ENCODE data around the gene TXNL4A.

TXNL4A gene

GRCh38 chr18:79953971-79954651 is 34.3 kb downstream of the TXNL4A start:
- H4K20me1 ChIP-seq (ENCODE audit: insufficient read depth) = no peaks in the 10 kb centered on the region
- H3K4me3 ChIP-seq (IDR thresholded peaks at IDR 0.05; ENCODE audit: insufficient read depth, low read depth, low read length) = no peak overlapping the region
- no peak overlapping the region for H3K27ac ChIP-seq
- no peak overlapping the region for H3K9ac ChIP-seq
- peaks cover 7% of the 10 kb centered on the region for H3K4me1 ChIP-seq (ENCODE audit: low read depth, poor library complexity, severe bottlenecking)
- peaks cover 10% of the 10 kb centered on the region; the same call in 1 of the 2 replicates for H3K79me2 ChIP-seq (ENCODE audit: insufficient read depth, low read depth)
- no peaks in the 10 kb centered on the region for H3K36me3 ChIP-seq (ENCODE audit: insufficient read depth)
- H3K4me2 ChIP-seq = no peak overlapping the region
- H3K27me3 ChIP-seq (ENCODE audit: insufficient read depth, low read depth) = no peaks in the 10 kb centered on the region
- TF ChIP-seq, protein P1, sequence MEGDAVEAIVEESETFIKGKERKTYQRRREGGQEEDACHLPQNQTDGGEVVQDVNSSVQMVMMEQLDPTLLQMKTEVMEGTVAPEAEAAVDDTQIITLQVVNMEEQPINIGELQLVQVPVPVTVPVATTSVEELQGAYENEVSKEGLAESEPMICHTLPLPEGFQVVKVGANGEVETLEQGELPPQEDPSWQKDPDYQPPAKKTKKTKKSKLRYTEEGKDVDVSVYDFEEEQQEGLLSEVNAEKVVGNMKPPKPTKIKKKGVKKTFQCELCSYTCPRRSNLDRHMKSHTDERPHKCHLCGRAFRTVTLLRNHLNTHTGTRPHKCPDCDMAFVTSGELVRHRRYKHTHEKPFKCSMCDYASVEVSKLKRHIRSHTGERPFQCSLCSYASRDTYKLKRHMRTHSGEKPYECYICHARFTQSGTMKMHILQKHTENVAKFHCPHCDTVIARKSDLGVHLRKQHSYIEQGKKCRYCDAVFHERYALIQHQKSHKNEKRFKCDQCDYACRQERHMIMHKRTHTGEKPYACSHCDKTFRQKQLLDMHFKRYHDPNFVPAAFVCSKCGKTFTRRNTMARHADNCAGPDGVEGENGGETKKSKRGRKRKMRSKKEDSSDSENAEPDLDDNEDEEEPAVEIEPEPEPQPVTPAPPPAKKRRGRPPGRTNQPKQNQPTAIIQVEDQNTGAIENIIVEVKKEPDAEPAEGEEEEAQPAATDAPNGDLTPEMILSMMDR (conservative IDR thresholded peaks at IDR 0.05; ENCODE audit: low read depth, low read length) = no peak
- no peak overlapping the region for H2AFZ ChIP-seq (ENCODE audit: low read depth)

GRCh38 chr18:79952996-79953559 is 35.3 kb downstream of the TXNL4A start:
- Histone ChIP-seq H2AFZ (ENCODE audit: low read depth) (no peak overlapping the region), H3K4me2 (no peak overlapping the region), H4K20me1 (ENCODE audit: insufficient read depth) (no peaks in the 10 kb centered on the region), H3K79me2 (ENCODE audit: insufficient read depth, low read depth) (peaks cover 10% of the 10 kb centered on the region; the same call in 1 of the 2 replicates), H3K27ac (no peak overlapping the region), H3K9ac (no peak overlapping the region), H3K4me1 (ENCODE audit: low read depth, poor library complexity, severe bottlenecking) (peaks cover 7% of the 10 kb centered on the region), H3K36me3 (ENCODE audit: insufficient read depth) (no peaks in the 10 kb centered on the region), H3K27me3 (ENCODE audit: insufficient read depth, low read depth) (no peaks in the 10 kb centered on the region), H3K4me3 (IDR thresholded peaks at IDR 0.05; ENCODE audit: insufficient read depth, low read depth, low read length) (no peak overlapping the region)
- TF ChIP-seq, protein P1 (conservative IDR thresholded peaks at IDR 0.05; ENCODE audit: low read depth, low read length) = no peak

GRCh38 chr18:79952456-79952995 is 35.8 kb downstream of the TXNL4A start:
- Histone ChIP-seq H4K20me1 (ENCODE audit: insufficient read depth) (no peaks in the 10 kb centered on the region), H3K4me1 (ENCODE audit: low read depth, poor library complexity, severe bottlenecking) (peaks cover 7% of the 10 kb centered on the region), H3K4me2 (peak overlapping the region; percentile 94), H3K36me3 (ENCODE audit: insufficient read depth) (no peaks in the 10 kb centered on the region), H3K4me3 (IDR thresholded peaks at IDR 0.05; ENCODE audit: insufficient read depth, low read depth, low read length) (no peak overlapping the region), H3K27ac (no peak overlapping the region), H3K9ac (peak overlapping the region; percentile 89; the same call in 1 of the 2 replicates), H3K27me3 (ENCODE audit: insufficient read depth, low read depth) (no peaks in the 10 kb centered on the region), H3K79me2 (ENCODE audit: insufficient read depth, low read depth) (peaks cover 10% of the 10 kb centered on the region; the same call in 1 of the 2 replicates), H2AFZ (ENCODE audit: low read depth) (peak overlapping the region; percentile 100)
- TF ChIP-seq, protein P1 (conservative IDR thresholded peaks at IDR 0.05; ENCODE audit: low read depth, low read length) = no peak

DNA sequence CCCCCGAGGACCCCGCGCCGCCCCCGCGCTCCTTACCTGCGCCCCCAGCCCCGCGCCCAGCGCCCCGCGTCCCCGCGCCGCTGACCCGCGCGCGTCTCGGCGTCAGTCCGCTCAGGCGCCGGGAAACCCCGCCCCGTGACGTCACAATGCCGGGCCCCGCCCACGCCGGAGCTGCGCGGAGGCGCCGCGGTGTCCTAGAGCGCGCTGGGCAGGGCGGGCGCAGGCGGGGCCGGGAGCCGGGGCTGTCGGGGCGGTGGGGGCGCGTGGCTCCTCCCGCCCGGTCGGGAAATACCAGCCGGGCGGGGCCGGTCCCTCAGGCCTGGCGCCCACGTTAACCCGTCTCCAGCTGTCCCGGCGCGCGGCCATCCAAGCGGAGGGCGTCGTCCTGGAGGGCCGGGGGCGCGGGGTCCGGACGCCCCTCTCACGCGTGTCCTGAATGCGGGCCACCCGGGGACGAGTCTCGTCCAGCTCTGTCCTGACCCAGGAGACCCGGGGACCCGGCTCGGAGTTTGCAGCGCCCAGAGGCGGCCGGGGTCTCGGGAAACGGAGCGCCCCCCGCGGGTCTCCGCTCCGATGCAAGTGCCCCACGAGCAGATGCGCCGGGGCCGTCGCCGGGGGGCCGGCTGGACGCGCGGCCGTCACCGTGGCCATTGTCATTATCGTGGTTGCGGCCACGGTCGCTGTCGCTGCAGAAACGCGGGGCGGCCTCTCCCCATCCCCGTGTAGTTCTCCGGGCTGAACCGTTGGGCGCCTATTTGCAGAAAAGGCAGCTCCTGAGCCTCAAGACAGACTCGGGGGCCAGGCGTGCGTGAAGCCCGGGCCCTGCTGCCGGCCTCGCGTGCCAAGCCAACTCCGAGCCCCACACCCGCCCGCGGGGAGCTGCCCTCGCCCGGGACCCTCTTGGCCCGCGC is 36.6 kb downstream of the TXNL4A start, which contains the start of gene SLC66A2:
Gene SLC66A2, minus strand, starts transcription at position 109 of the 911 bp plus-strand sequence. CDS start 727 bp downstream, outside the sequence.
- Histone ChIP-seq H3K27ac (peak within 1 kb of the TSS; percentile 25; the same call in 1 of the 2 replicates), H3K79me2 (ENCODE audit: insufficient read depth, low read depth) (peaks cover 10% of the 10 kb centered on the region; the same call in 1 of the 2 replicates), H3K4me1 (ENCODE audit: low read depth, poor library complexity, severe bottlenecking) (peaks cover 7% of the 10 kb centered on the region), H3K36me3 (ENCODE audit: insufficient read depth) (no peaks in the 10 kb centered on the region), H3K4me2 (peak within 1 kb of the TSS; percentile 94), H3K27me3 (ENCODE audit: insufficient read depth, low read depth) (no peaks in the 10 kb centered on the region), H3K4me3 (IDR thresholded peaks at IDR 0.05; ENCODE audit: insufficient read depth, low read depth, low read length) (no peak within 1 kb of the TSS), H3K9ac (peak within 1 kb of the TSS; percentile 89), H4K20me1 (ENCODE audit: insufficient read depth) (no peaks in the 10 kb centered on the region), H2AFZ (ENCODE audit: low read depth) (peak within 1 kb of the TSS; percentile 100)
- TF ChIP-seq, protein P1 (conservative IDR thresholded peaks at IDR 0.05; ENCODE audit: low read depth, low read length) = no peak
